Esophagus mucosa (tissue), 1 donor: ENCODE measurements around the gene OAT. TPM values are rescaled to one million over a fixed set of nuclear protein-coding genes. Genes with fewer than 3 reads are reported as not detected.
A peak's percentile ranks its signal among the peaks of the same experiment; 100 is the strongest.

ENCODE experiments used
- ATAC-seq: fragments of 200-7000 bp; cut with Tn5 transposase; one replicate; pipeline ENCODE4 v1.9.1; 2020
- total RNA-seq: library from RNA; stranded (reverse); gene quantifications from one replicate; pipeline ENCODE4 v1.2.4, GENCODE V29; 2023
- donor health status: DM: yes; HTN: yes; CAD: no.

Gene OAT
- 104 TPM for total RNA-seq

GRCh38 chr10:124418726-124419501, at the start of gene OAT:
OAT (minus strand) TSS chr10:124418923; CDS start chr10:124412171, 6,752 bp downstream.
- peak; percentile 99 for ATAC-seq

- no peak for ATAC-seq
These were observed 48.4 kb upstream of the OAT start for GRCh38 chr10:124467165-124467564.

GRCh38 chr10:124465777-124466488, 47.2 kb upstream of the OAT start:
- ATAC-seq, result no peak

GRCh38 chr10:124465003-124465776, 46.5 kb upstream of the OAT start:
- no peak for ATAC-seq

- ATAC-seq, result no peak
These were observed 45.6 kb upstream of the OAT start for GRCh38 chr10:124464028-124464965.

GRCh38 chr10:124462348-124462695, 43.6 kb upstream of the OAT start:
- ATAC-seq, result no peak

GRCh38 chr10:124461642-124462347, 43.1 kb upstream of the OAT start, which contains the start of gene LHPP:
LHPP (plus strand) TSS chr10:124461823; CDS start chr10:124461863, 40 bp downstream.
- peak; percentile 94 for ATAC-seq

GRCh38 chr10:124460144-124460543, 41.4 kb upstream of the OAT start:
- ATAC-seq, result no peak

GRCh38 chr10:124459395-124459794, 40.7 kb upstream of the OAT start:
- no peak for ATAC-seq

GRCh38 chr10:124458889-124459288, 40.2 kb upstream of the OAT start:
- no peak for ATAC-seq

GRCh38 chr10:124458473-124458872, 39.8 kb upstream of the OAT start:
- ATAC-seq, result no peak

- ATAC-seq, result no peak
These were observed 36.7 kb upstream of the OAT start for GRCh38 chr10:124455441-124455840.

- ATAC-seq, result no peak
These were observed 35.4 kb upstream of the OAT start for GRCh38 chr10:124453960-124454610.

GRCh38 chr10:124451276-124451675, 32.6 kb upstream of the OAT start:
- no peak for ATAC-seq

GRCh38 chr10:124450783-124451057, 32.0 kb upstream of the OAT start:
- no peak for ATAC-seq

- ATAC-seq, result peak; percentile 35
These were observed 31.5 kb upstream of the OAT start, which contains the start of gene NKX1-2 for GRCh38 chr10:124450012-124450782. NKX1-2 (minus strand) TSS chr10:124450035; CDS start chr10:124449943, 92 bp downstream.

- peak; percentile 64 for ATAC-seq
These were observed 30.7 kb upstream of the OAT start for GRCh38 chr10:124449170-124450011.

GRCh38 chr10:124448696-124449169, 30.0 kb upstream of the OAT start:
- ATAC-seq, result no peak
